Kidney epithelial cell (primary cell): ENCODE measurements around the gene NTN1. TPM values are rescaled to one million over a fixed set of nuclear protein-coding genes. Genes with fewer than 3 reads are reported as not detected.

Experiments used
- DNase-seq: peaks from one replicate; pipeline ENCODE4 v3.0.0-alpha.2; 2010; ENCODE audit warnings: low read depth
- H3K27me3 ChIP-seq: 2 replicates; pipeline ENCODE4 v1.6.0; 2011; ENCODE audit warnings: low read length; ENCODE audit not compliant: control insufficient read depth, insufficient read depth
- H3K36me3 ChIP-seq: 2 replicates; pipeline ENCODE4 v1.5.1; 2011; ENCODE audit warnings: low read length; ENCODE audit not compliant: control insufficient read depth, insufficient read depth
- H3K4me3 ChIP-seq: 2 replicates; pipeline ENCODE4 v1.5.1; 2011; ENCODE audit warnings: low read depth, mild to moderate bottlenecking, control low read depth, low read length
- total RNA-seq: library from RNA; depleted of rRNA; stranded (reverse); fragments of >200 nt; gene quantifications from 2 replicates; pipeline ENCODE4 v1.2.3, GENCODE V29; 2015
- TF ChIP-seq, protein P1 (sequence below): IDR thresholded peaks from 2 replicates; pipeline ENCODE4 v1.5.1; 2011; ENCODE audit warnings: mild to moderate bottlenecking, moderate library complexity, low read length, control low read depth, inconsistent platforms; ENCODE audit not compliant: insufficient read depth, poor library complexity, severe bottlenecking

Gene NTN1
- total RNA-seq, 1 donor from 2014 or later, result 15.2 TPM

DNA sequence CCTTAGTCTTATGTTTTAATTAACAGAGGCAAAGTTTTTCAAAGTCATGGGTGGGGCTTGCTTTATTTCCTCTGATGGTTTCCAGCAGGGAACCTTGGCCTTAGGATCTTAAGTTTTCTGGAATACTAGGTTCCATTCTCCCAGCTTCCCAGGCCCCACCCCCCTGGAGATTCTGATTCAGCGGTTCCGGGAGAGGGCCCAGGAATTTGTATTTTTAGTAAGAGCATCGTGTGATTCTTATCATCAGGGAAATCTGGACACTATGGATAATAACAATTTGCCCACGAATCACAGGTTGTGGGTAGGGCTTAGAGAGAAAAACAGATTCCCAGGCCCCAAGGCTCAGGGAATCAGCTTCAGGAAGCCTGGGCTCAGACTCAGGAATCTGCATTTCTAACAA is 263.6 kb downstream of the NTN1 start:
- no peak overlapping the region for H3K4me3 ChIP-seq
- TF ChIP-seq, protein P1, sequence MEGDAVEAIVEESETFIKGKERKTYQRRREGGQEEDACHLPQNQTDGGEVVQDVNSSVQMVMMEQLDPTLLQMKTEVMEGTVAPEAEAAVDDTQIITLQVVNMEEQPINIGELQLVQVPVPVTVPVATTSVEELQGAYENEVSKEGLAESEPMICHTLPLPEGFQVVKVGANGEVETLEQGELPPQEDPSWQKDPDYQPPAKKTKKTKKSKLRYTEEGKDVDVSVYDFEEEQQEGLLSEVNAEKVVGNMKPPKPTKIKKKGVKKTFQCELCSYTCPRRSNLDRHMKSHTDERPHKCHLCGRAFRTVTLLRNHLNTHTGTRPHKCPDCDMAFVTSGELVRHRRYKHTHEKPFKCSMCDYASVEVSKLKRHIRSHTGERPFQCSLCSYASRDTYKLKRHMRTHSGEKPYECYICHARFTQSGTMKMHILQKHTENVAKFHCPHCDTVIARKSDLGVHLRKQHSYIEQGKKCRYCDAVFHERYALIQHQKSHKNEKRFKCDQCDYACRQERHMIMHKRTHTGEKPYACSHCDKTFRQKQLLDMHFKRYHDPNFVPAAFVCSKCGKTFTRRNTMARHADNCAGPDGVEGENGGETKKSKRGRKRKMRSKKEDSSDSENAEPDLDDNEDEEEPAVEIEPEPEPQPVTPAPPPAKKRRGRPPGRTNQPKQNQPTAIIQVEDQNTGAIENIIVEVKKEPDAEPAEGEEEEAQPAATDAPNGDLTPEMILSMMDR, result no peak
- H3K36me3 ChIP-seq, result no peaks in the 10 kb centered on the region
- no peak for DNase-seq
- H3K27me3 ChIP-seq, result no peaks in the 10 kb centered on the region

- DNase-seq, result no peak
- no peak overlapping the region for H3K4me3 ChIP-seq
Measured at GRCh38 chr17:9285602-9286427, 264.5 kb downstream of the NTN1 start.

DNA sequence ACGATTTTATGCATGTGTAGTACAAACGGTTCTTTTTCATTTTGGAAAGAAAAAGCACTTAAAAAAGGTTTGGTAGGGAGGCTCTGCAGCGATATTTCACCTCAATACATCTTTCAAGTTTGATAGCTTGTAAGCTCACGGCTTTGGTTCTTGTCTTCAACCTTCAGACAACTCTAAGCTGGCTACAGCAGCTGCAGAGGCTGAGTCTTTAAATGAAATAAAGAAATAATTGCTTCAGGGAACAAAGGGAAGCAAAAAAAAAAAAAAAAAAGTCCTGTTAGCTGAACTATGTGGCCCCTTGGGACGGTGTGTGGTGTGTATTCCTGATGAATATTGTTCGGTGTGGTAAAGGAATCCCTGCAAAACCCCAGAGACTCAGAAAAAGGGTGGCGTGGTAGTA is 265.1 kb downstream of the NTN1 start:
- no peak for DNase-seq
- TF ChIP-seq, protein P1, result no peak
- H3K4me3 ChIP-seq, result no peak overlapping the region

More at GRCh38 chr17:9285602-9286427, 264.5 kb downstream of the NTN1 start:
- no peaks in the 10 kb centered on the region for H3K36me3 ChIP-seq
- TF ChIP-seq, protein P1, result no peak
- no peaks in the 10 kb centered on the region for H3K27me3 ChIP-seq

GRCh38 chr17:9287306-9287705 is 266.0 kb downstream of the NTN1 start:
- TF ChIP-seq, protein P1, result no peak
- DNase-seq, result no peak
- Histone ChIP-seq H3K27me3 (no peaks in the 10 kb centered on the region), H3K36me3 (no peaks in the 10 kb centered on the region), H3K4me3 (no peak overlapping the region)

More for the DNA sequence above, 265.1 kb downstream of the NTN1 start:
- Histone ChIP-seq H3K36me3 (no peaks in the 10 kb centered on the region), H3K27me3 (no peaks in the 10 kb centered on the region)

- DNase-seq, result no peak
- Histone ChIP-seq H3K36me3 (no peaks in the 10 kb centered on the region), H3K27me3 (no peaks in the 10 kb centered on the region), H3K4me3 (no peak overlapping the region)
- TF ChIP-seq, protein P1, result no peak
Measured at GRCh38 chr17:9290226-9290613, 268.9 kb downstream of the NTN1 start.
